Mesendoderm (in vitro differentiated cells): Measurements from ENCODE around the gene DBNDD2.

Experiments
- DNase-seq: peaks from one replicate; pipeline ENCODE4 v3.0.0; 2013
- H2AK5ac ChIP-seq: 2 replicates; pipeline ENCODE4 v1.6.1; 2013; ENCODE audit warnings: low read length, inconsistent platforms
- H2BK120ac ChIP-seq: 2 replicates; pipeline ENCODE4 v1.6.1; 2013; ENCODE audit warnings: low read depth, mild to moderate bottlenecking, low read length, moderate library complexity, mixed read lengths
- H2BK15ac ChIP-seq: replicated peaks from 2 replicates; pipeline ENCODE4 v1.6.1; 2013; ENCODE audit warnings: low read depth, mild to moderate bottlenecking, moderate library complexity
- H2BK5ac ChIP-seq: 2 replicates; pipeline ENCODE4 v1.6.1; 2013; ENCODE audit warnings: low read length, inconsistent platforms
- H3K18ac ChIP-seq: 2 replicates; pipeline ENCODE4 v1.6.1; 2013; ENCODE audit warnings: mild to moderate bottlenecking, low read length, mixed read lengths
- H3K23ac ChIP-seq: one replicate; pipeline ENCODE4 v1.6.1; 2013; ENCODE audit warnings: low read length
- H3K27ac ChIP-seq: 2 replicates; pipeline ENCODE4 v1.5.1; 2013; ENCODE audit warnings: low read depth, mild to moderate bottlenecking, inconsistent platforms, low read length, moderate library complexity
- H3K27me3 ChIP-seq: 2 replicates; pipeline ENCODE4 v1.6.1; 2013; ENCODE audit warnings: low read length, control low read depth, mild to moderate bottlenecking, inconsistent platforms; ENCODE audit not compliant: insufficient read depth, poor library complexity
- H3K36me3 ChIP-seq: 2 replicates; pipeline ENCODE4 v1.6.1; 2013; ENCODE audit warnings: low read length, inconsistent platforms; ENCODE audit not compliant: control insufficient read depth, insufficient read depth
- H3K4ac ChIP-seq: one replicate; pipeline ENCODE4 v1.6.1; 2013; ENCODE audit warnings: low read depth, mild to moderate bottlenecking, low read length, moderate library complexity
- H3K4me1 ChIP-seq: 2 replicates; pipeline ENCODE4 v1.6.1; 2013; ENCODE audit warnings: low read depth, low read length, inconsistent platforms; ENCODE audit not compliant: control insufficient read depth
- H3K4me2 ChIP-seq: 2 replicates; pipeline ENCODE4 v1.6.1; 2013; ENCODE audit warnings: low read length
- H3K4me3 ChIP-seq: 2 replicates; pipeline ENCODE4 v1.5.1; 2013; ENCODE audit warnings: mild to moderate bottlenecking, low read length
- H3K56ac ChIP-seq: one replicate; pipeline ENCODE4 v1.6.1; 2013; ENCODE audit warnings: low read length
- H3K79me1 ChIP-seq: 2 replicates; pipeline ENCODE4 v1.6.1; 2013; ENCODE audit warnings: low read length, inconsistent platforms
- H3K79me2 ChIP-seq: 2 replicates; pipeline ENCODE4 v1.6.1; 2013; ENCODE audit warnings: mild to moderate bottlenecking, low read length; ENCODE audit not compliant: control insufficient read depth, insufficient read depth
- H3K9ac ChIP-seq: 2 replicates; pipeline ENCODE4 v1.6.1; 2013; ENCODE audit warnings: low read length, inconsistent platforms
- H4K5ac ChIP-seq: one replicate; pipeline ENCODE4 v1.6.1; 2013; ENCODE audit warnings: low read length
- H4K8ac ChIP-seq: one replicate; pipeline ENCODE4 v1.6.1; 2013; ENCODE audit warnings: low read depth, mild to moderate bottlenecking, control low read depth, low read length, moderate library complexity
- WGBS: extraction: QIAGEN DNeasy Blood & Tissue Kit; methylation state at CpG from one replicate; pipeline ENCODE4 v1.1.7; 2013; ENCODE audit warnings: low lambda C conversion rate, missing lambda C conversion rate; ENCODE audit not compliant: insufficient coverage; ENCODE audit errors: extremely low coverage; 5-methylcytosine and 5-hydroxymethylcytosine counted together

Gene DBNDD2

GRCh38 chr20:45407067-45407745 lies 883 bp upstream of the DBNDD2 start:
- Histone ChIP-seq H4K8ac (peak overlapping the region; percentile 65), H3K79me1 (no peaks in the 10 kb centered on the region), H3K23ac (no peak overlapping the region), H3K79me2 (no peaks in the 10 kb centered on the region), H3K4me1 (peaks cover 2% of the 10 kb centered on the region), H3K27ac (no peak overlapping the region), H4K5ac (no peak overlapping the region), H3K4ac (peak overlapping the region; percentile 22), H3K9ac (peak overlapping the region; percentile 72), H2AK5ac (no peak overlapping the region), H2BK15ac (no peak overlapping the region), H3K4me2 (peak overlapping the region; percentile 92), H2BK120ac (no peak overlapping the region), H3K4me3 (peak overlapping the region; percentile 38), H3K56ac (peak overlapping the region; percentile 86), H3K27me3 (peaks cover 6% of the 10 kb centered on the region), H2BK5ac (no peak overlapping the region), H3K36me3 (no peaks in the 10 kb centered on the region), H3K18ac (peak overlapping the region; percentile 81)
- DNase-seq = peak; percentile 63
- no CpG with 5 or more reads among the region's 30 CpGs for WGBS

- Histone ChIP-seq H2AK5ac (no peak overlapping the region), H3K27ac (no peak overlapping the region), H2BK15ac (no peak overlapping the region), H3K36me3 (no peaks in the 10 kb centered on the region), H3K4me2 (no peak overlapping the region), H3K27me3 (peaks cover 6% of the 10 kb centered on the region), H3K56ac (no peak overlapping the region), H2BK5ac (no peak overlapping the region), H3K9ac (no peak overlapping the region), H4K5ac (no peak overlapping the region), H2BK120ac (no peak overlapping the region), H3K79me1 (no peaks in the 10 kb centered on the region), H3K79me2 (no peaks in the 10 kb centered on the region), H3K23ac (no peak overlapping the region), H4K8ac (no peak overlapping the region), H3K4ac (no peak overlapping the region), H3K4me3 (no peak overlapping the region), H3K4me1 (peaks cover 2% of the 10 kb centered on the region), H3K18ac (no peak overlapping the region)
- WGBS = no CpG with 5 or more reads among the region's 7 CpGs
- DNase-seq = no peak
These were observed 641 bp downstream of the DBNDD2 start for GRCh38 chr20:45408646-45409213.

DNA sequence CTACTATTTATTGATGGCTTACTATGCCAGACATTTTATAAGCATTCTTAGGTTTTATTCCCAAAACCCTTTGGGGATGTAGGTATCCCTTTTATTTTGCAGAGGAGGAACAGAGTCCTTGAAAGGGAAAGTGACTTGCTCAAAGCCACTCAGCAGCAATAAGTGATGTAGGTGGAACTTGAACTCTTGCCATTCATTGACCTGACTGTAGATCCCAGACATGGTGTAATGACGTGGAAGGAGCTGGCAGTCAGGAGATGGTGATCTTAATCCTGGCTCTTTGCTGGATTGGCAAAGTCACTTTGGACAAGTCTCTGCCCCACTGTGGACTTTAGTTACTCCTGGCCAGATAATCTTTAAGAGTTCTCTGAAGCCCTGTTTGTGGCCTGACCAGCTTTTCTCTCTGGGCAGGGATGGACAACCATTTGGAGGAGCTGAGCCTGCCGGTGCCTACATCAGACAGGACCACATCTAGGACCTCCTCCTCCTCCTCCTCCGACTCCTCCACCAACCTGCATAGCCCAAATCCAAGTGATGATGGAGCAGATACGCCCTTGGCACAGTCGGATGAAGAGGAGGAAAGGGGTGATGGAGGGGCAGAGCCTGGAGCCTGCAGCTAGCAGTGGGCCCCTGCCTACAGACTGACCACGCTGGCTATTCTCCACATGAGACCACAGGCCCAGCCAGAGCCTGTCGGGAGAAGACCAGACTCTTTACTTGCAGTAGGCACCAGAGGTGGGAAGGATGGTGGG lies 1.6 kb downstream of the DBNDD2 start:
- Histone ChIP-seq H3K4me3 (no peak overlapping the region), H4K8ac (no peak overlapping the region), H4K5ac (no peak overlapping the region), H2AK5ac (no peak overlapping the region), H3K56ac (no peak overlapping the region), H3K36me3 (no peaks in the 10 kb centered on the region), H2BK120ac (no peak overlapping the region), H2BK15ac (no peak overlapping the region), H3K23ac (no peak overlapping the region), H3K9ac (no peak overlapping the region), H3K79me2 (no peaks in the 10 kb centered on the region), H3K27ac (no peak overlapping the region), H3K27me3 (peaks cover 6% of the 10 kb centered on the region), H3K18ac (no peak overlapping the region), H3K4me1 (peaks cover 2% of the 10 kb centered on the region), H3K4ac (no peak overlapping the region), H3K4me2 (no peak overlapping the region), H2BK5ac (no peak overlapping the region), H3K79me1 (no peaks in the 10 kb centered on the region)
- DNase-seq = no peak
- WGBS = no CpG with 5 or more reads among the region's 7 CpGs

- no peak overlapping the region for H3K4me3 ChIP-seq
- H3K4me2 ChIP-seq = no peak overlapping the region
- peaks cover 2% of the 10 kb centered on the region for H3K27me3 ChIP-seq
- H4K5ac ChIP-seq = no peak overlapping the region
- H3K79me2 ChIP-seq = no peaks in the 10 kb centered on the region
- no peak overlapping the region for H4K8ac ChIP-seq
- H2AK5ac ChIP-seq = no peak overlapping the region
- H3K79me1 ChIP-seq = no peaks in the 10 kb centered on the region
- H3K4ac ChIP-seq = no peak overlapping the region
- no peak overlapping the region for H3K27ac ChIP-seq
- H2BK5ac ChIP-seq = no peak overlapping the region
- no peak for DNase-seq
- no peak overlapping the region for H3K18ac ChIP-seq
- WGBS = no CpG with 5 or more reads among the region's 8 CpGs
- no peak overlapping the region for H2BK15ac ChIP-seq
- no peak overlapping the region for H3K9ac ChIP-seq
- H3K56ac ChIP-seq = no peak overlapping the region
- H2BK120ac ChIP-seq = no peak overlapping the region
- no peak overlapping the region for H3K23ac ChIP-seq
- H3K4me1 ChIP-seq = peaks cover 2% of the 10 kb centered on the region
- no peaks in the 10 kb centered on the region for H3K36me3 ChIP-seq
These were observed 2.8 kb downstream of the DBNDD2 start for GRCh38 chr20:45410887-45411286.

GRCh38 chr20:45412653-45413052 lies 4.6 kb downstream of the DBNDD2 start:
- Histone ChIP-seq H3K4me1 (peaks cover 3% of the 10 kb centered on the region), H3K27ac (no peak overlapping the region), H4K5ac (no peak overlapping the region), H3K4me3 (no peak overlapping the region), H2BK120ac (no peak overlapping the region), H2AK5ac (no peak overlapping the region), H3K4me2 (no peak overlapping the region), H2BK5ac (no peak overlapping the region), H2BK15ac (no peak overlapping the region), H3K79me2 (peaks cover 8% of the 10 kb centered on the region), H3K79me1 (peaks cover 9% of the 10 kb centered on the region), H3K4ac (no peak overlapping the region), H3K23ac (no peak overlapping the region), H3K18ac (no peak overlapping the region), H3K9ac (no peak overlapping the region), H3K36me3 (no peaks in the 10 kb centered on the region), H3K27me3 (no peaks in the 10 kb centered on the region), H3K56ac (no peak overlapping the region), H4K8ac (no peak overlapping the region)
- WGBS = no CpG with 5 or more reads among the region's 5 CpGs
- no peak for DNase-seq
